ENCODE data around the gene CASTOR2. TPM values are rescaled to one million over a fixed set of nuclear protein-coding genes. Genes with fewer than 3 reads are reported as not detected.
"Not testable (repeated sequence)": the region's sequence is repeated elsewhere in the genome, so short reads cannot be mapped to it uniquely, and the experiment has no call there.

CASTOR2 gene
- total RNA-seq, 4 donors from 2014 or later, result 145 to 334 (median 243) TPM

- Histone ChIP-seq H3K4me1 (no peaks in the 10 kb centered on the region), H3K27ac (no peak overlapping the region), H3K27me3 (no peaks in the 10 kb centered on the region), H3K9me3 (no peaks in the 10 kb centered on the region), H3K36me3 (peaks cover 3 to 84% of the 10 kb centered on the region in 2 donors), H3K4me3 (no peak overlapping the region)
- ATAC-seq (no peak), DNase-seq (peak in 1 of 2 donors; percentile 7)
- TF ChIP-seq POLR2A (IDR thresholded peaks at IDR 0.05) (no peak), CTCF (IDR thresholded peaks at IDR 0.05 in 4 of 5, conservative IDR thresholded peaks at IDR 0.05 in 1 of 5) (no peak)
- intact Hi-C loops (cut with DNase I; ENCODE audit: low total_unique reads), result no loop called here
- in situ Hi-C loops (cut with MboI; ENCODE audit: low sequenced_read_pairs in 4 of 4), result loop anchor here in 1 of 4 donors (25.0 kb wide), 1 partner anchor 698 kb away; the partner anchor contains the start of gene CCL26
These were observed 100.3 kb downstream of the CASTOR2 start for GRCh38 chr7:75064801-75065200.

GRCh38 chr7:75066521-75066920 is 102.0 kb downstream of the CASTOR2 start:
- H3K27ac ChIP-seq, result no peak overlapping the region
- in situ Hi-C loops (cut with MboI; ENCODE audit: low sequenced_read_pairs in 4 of 4), result loop anchor here in 1 of 4 donors (25.0 kb wide), 1 partner anchor 696 kb away; the partner anchor contains the start of gene CCL26
- DNase-seq (no peak), ATAC-seq (no peak)
- H3K36me3 ChIP-seq, result peaks cover 0 to 82% of the 10 kb centered on the region in 2 donors
- H3K27me3 ChIP-seq, result no peaks in the 10 kb centered on the region
- no peaks in the 10 kb centered on the region for H3K4me1 ChIP-seq
- no peaks in the 10 kb centered on the region for H3K9me3 ChIP-seq
- no peak for TF ChIP-seq POLR2A (IDR thresholded peaks at IDR 0.05)
- no peak for TF ChIP-seq CTCF (IDR thresholded peaks at IDR 0.05 in 4 of 5, conservative IDR thresholded peaks at IDR 0.05 in 1 of 5)
- H3K4me3 ChIP-seq, result no peak overlapping the region
- intact Hi-C loops (cut with DNase I; ENCODE audit: low total_unique reads), result no loop called here

- TF ChIP-seq CTCF (IDR thresholded peaks at IDR 0.05 in 4 of 5, conservative IDR thresholded peaks at IDR 0.05 in 1 of 5) (no peak), POLR2A (IDR thresholded peaks at IDR 0.05) (no peak)
- Histone ChIP-seq H3K4me3 (peak overlapping the region; percentile 67 to 90 (median 85)), H3K27ac (peak overlapping the region; percentile 87 to 95 (median 92)), H3K36me3 (peaks cover 0 to 34% of the 10 kb centered on the region in 2 donors), H3K27me3 (no peaks in the 10 kb centered on the region), H3K9me3 (no peaks in the 10 kb centered on the region), H3K4me1 (peaks cover 10 to 12% of the 10 kb centered on the region in 2 donors)
- ATAC-seq (peak; percentile 5 to 8), DNase-seq (peak in 1 of 2 donors; percentile 39)
- intact Hi-C loops (cut with DNase I; ENCODE audit: low total_unique reads), result no loop called here
- in situ Hi-C loops (cut with MboI; ENCODE audit: low sequenced_read_pairs in 4 of 4), result loop anchor here in 1 of 4 donors (25.0 kb wide), 1 partner anchor 689 kb away; the partner anchor contains the start of gene CCL26
These were observed 108.4 kb downstream of the CASTOR2 start for GRCh38 chr7:75072981-75073283.

GRCh38 chr7:75074262-75074641 is 109.7 kb downstream of the CASTOR2 start:
- H3K27me3 ChIP-seq; DNase-seq; intact Hi-C loops (cut with DNase I; ENCODE audit: low total_unique reads); ATAC-seq; H3K9me3 ChIP-seq: not testable (repeated sequence)
- H3K4me1 ChIP-seq, result peaks cover 10 to 12% of the 10 kb centered on the region in 2 donors
- peak overlapping the region; percentile 67 to 90 (median 85) for H3K4me3 ChIP-seq
- peaks cover 0 to 21% of the 10 kb centered on the region in 2 donors for H3K36me3 ChIP-seq
- in situ Hi-C loops (cut with MboI; ENCODE audit: low sequenced_read_pairs in 4 of 4), result loop anchor here in 1 of 4 donors (25.0 kb wide), 1 partner anchor 688 kb away; the partner anchor contains the start of gene CCL26
- peak overlapping the region; percentile 87 to 95 (median 92) for H3K27ac ChIP-seq

Other genes with a start within 250 kb of the CASTOR2 start
- gene NCF1, start 190.7 kb upstream of the CASTOR2 start, total RNA-seq, result 1 to 10 TPM in 1 of 4 donors, under 1 TPM in 3; 0.41 to 2.7 (median 0.54) TPM
- 10 to 100 TPM in 2 of 4 donors, 1 to 10 TPM in 2; 5.6 to 39.1 (median 15.4) TPM for gene GTF2IRD2, start 113.1 kb upstream of the CASTOR2 start, total RNA-seq
- 100 to 1,000 TPM in 1 of 4 donors, 10 to 100 TPM in 3; 52.7 to 101 (median 61.0) TPM for gene RCC1L, start 109.1 kb downstream of the CASTOR2 start, total RNA-seq
- gene GTF2IRD2B, start 127.9 kb downstream of the CASTOR2 start, total RNA-seq, result 10 to 100 TPM; 49.7 to 64.7 (median 60.1) TPM

Measured in gastrocnemius medialis (tissue), 4 donors.